Osteoblast (primary cell): ENCODE results near the gene ARHGAP44. TPM values are rescaled to one million over a fixed set of nuclear protein-coding genes. Genes with fewer than 3 reads are reported as not detected.

Experiments
- DNase-seq: peaks from one replicate; pipeline ENCODE4 v3.0.0; 2011; ENCODE audit warnings: low spot score, mixed read lengths; ENCODE audit not compliant: insufficient read length; ENCODE audit errors: missing footprints
- H2AFZ ChIP-seq: 2 replicates; pipeline ENCODE4 v1.6.0; 2011; ENCODE audit warnings: mild to moderate bottlenecking, low read length
- H3K27ac ChIP-seq: 2 replicates; pipeline ENCODE4 v1.5.1; 2011; ENCODE audit warnings: mild to moderate bottlenecking, low read depth, low read length, moderate library complexity
- H3K27me3 ChIP-seq: 2 replicates; pipeline ENCODE4 v1.6.0; 2012; ENCODE audit warnings: mild to moderate bottlenecking, control low read depth, inconsistent platforms, low read length, moderate library complexity; ENCODE audit not compliant: insufficient read depth
- H3K36me3 ChIP-seq: 2 replicates; pipeline ENCODE4 v1.5.1; 2011; ENCODE audit warnings: mild to moderate bottlenecking, low read length, control low read depth, moderate library complexity; ENCODE audit not compliant: insufficient read depth
- H3K4me1 ChIP-seq: 2 replicates; pipeline ENCODE4 v1.5.1; 2011; ENCODE audit warnings: mild to moderate bottlenecking, low read length, control low read depth, moderate library complexity; ENCODE audit not compliant: insufficient read depth
- H3K4me2 ChIP-seq: 2 replicates; pipeline ENCODE4 v1.6.0; 2011; ENCODE audit warnings: mild to moderate bottlenecking, low read length; ENCODE audit not compliant: insufficient read depth
- H3K4me3 ChIP-seq: fragments of 200-600 bp; sonication (generic); 3 replicates; pipeline ENCODE4 v1.5.1; 2012; ENCODE audit warnings: mild to moderate bottlenecking, low read length, inconsistent platforms; ENCODE audit not compliant: insufficient read depth
- H3K79me2 ChIP-seq: 2 replicates; pipeline ENCODE4 v1.6.0; 2012; ENCODE audit warnings: mild to moderate bottlenecking, low read length, control low read depth, inconsistent platforms; ENCODE audit not compliant: insufficient read depth
- H3K9me3 ChIP-seq: 2 replicates; pipeline ENCODE4 v1.5.1; 2011; ENCODE audit warnings: low read depth, low read length, control low read depth
- H4K20me1 ChIP-seq: 2 replicates; pipeline ENCODE4 v1.6.0; 2012; ENCODE audit warnings: mild to moderate bottlenecking, low read length, control low read depth; ENCODE audit not compliant: insufficient read depth
- CTCF ChIP-seq: IDR thresholded peaks from 2 replicates; pipeline ENCODE4 v1.5.1; 2011; ENCODE audit warnings: mild to moderate bottlenecking, low read depth, low read length, moderate library complexity; ENCODE audit errors: extremely low read depth
- total RNA-seq: library from RNA; depleted of rRNA; stranded (reverse); fragments of >200 nt; gene quantifications from 2 replicates; pipeline ENCODE4 v1.2.3, GENCODE V29; 2012

Gene ARHGAP44
- total RNA-seq, 1 donor, result 4.3 TPM

DNA sequence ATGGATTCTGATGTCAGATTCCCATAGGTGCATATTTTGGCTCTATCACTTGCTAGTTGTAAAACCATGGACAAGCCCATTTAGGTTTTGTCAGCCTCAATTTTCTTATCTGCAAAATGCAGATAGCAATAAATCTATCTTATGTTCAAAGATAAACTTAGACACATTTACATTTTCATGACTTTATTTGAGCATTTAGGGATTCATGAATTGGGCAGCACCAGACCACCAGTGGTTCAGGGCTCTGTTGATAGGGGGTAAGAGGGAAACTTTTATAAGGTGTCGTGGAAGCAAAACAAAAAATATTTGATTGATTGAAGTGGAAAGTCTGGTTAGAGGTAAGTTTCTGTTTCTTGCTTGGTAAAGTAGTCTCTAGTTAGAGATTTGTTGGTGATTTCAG is 17.3 kb downstream of the ARHGAP44 start:
- H3K4me1 ChIP-seq, result no peaks in the 10 kb centered on the region
- no peaks in the 10 kb centered on the region for H3K36me3 ChIP-seq
- H3K79me2 ChIP-seq, result no peaks in the 10 kb centered on the region
- H3K9me3 ChIP-seq, result no peaks in the 10 kb centered on the region
- DNase-seq, result no peak
- H3K4me3 ChIP-seq, result no peak overlapping the region
- H2AFZ ChIP-seq, result no peak overlapping the region
- no peak overlapping the region for H3K27ac ChIP-seq
- H3K4me2 ChIP-seq, result no peak overlapping the region
- no peaks in the 10 kb centered on the region for H3K27me3 ChIP-seq
- TF ChIP-seq CTCF, result no peak
- no peaks in the 10 kb centered on the region for H4K20me1 ChIP-seq

GRCh38 chr17:12808723-12809122 is 19.4 kb downstream of the ARHGAP44 start:
- Histone ChIP-seq H3K4me1 (no peaks in the 10 kb centered on the region), H3K36me3 (no peaks in the 10 kb centered on the region), H3K79me2 (no peaks in the 10 kb centered on the region), H4K20me1 (no peaks in the 10 kb centered on the region), H3K4me3 (no peak overlapping the region), H3K27ac (no peak overlapping the region), H3K4me2 (no peak overlapping the region), H2AFZ (no peak overlapping the region), H3K9me3 (no peaks in the 10 kb centered on the region), H3K27me3 (no peaks in the 10 kb centered on the region)
- no peak for TF ChIP-seq CTCF
- DNase-seq, result no peak

- no peak overlapping the region for H3K4me2 ChIP-seq
- TF ChIP-seq CTCF, result no peak
- H3K4me1 ChIP-seq, result no peaks in the 10 kb centered on the region
- H3K9me3 ChIP-seq, result no peaks in the 10 kb centered on the region
- H3K79me2 ChIP-seq, result no peaks in the 10 kb centered on the region
- H2AFZ ChIP-seq, result no peak overlapping the region
- H3K27ac ChIP-seq, result no peak overlapping the region
- no peaks in the 10 kb centered on the region for H3K36me3 ChIP-seq
- DNase-seq, result no peak
- H3K27me3 ChIP-seq, result no peaks in the 10 kb centered on the region
- no peak overlapping the region for H3K4me3 ChIP-seq
- H4K20me1 ChIP-seq, result no peaks in the 10 kb centered on the region
Measured at GRCh38 chr17:12812877-12813276, 23.6 kb downstream of the ARHGAP44 start.

DNA sequence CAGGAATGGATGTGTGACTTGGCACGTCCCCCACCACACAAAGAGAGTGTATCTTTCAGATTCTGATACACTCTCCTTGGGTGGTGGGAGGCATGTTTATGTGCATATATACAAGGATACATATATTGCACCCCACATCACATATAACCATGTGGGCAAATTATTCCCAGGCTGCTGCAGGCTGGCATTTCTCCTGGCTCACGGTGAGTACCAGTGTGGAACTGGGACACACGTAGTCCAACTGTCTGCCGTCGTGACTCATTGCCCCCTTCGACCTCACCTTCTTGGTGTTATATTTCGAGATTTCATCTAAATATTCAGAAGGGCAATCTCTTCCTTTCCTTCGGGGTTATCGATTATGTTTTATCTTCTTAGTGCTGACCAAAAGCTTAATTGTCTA is 24.4 kb downstream of the ARHGAP44 start:
- Histone ChIP-seq H3K36me3 (no peaks in the 10 kb centered on the region), H3K4me3 (no peak overlapping the region), H3K9me3 (no peaks in the 10 kb centered on the region), H3K27me3 (no peaks in the 10 kb centered on the region), H2AFZ (no peak overlapping the region), H4K20me1 (no peaks in the 10 kb centered on the region), H3K27ac (no peak overlapping the region), H3K79me2 (no peaks in the 10 kb centered on the region), H3K4me1 (no peaks in the 10 kb centered on the region), H3K4me2 (no peak overlapping the region)
- no peak for TF ChIP-seq CTCF
- DNase-seq, result no peak
